ENCODE results near the gene STING1.
"Not testable (repeated sequence)": the region's sequence is repeated elsewhere in the genome, so short reads cannot be mapped to it uniquely, and the experiment has no call there.

DNA sequence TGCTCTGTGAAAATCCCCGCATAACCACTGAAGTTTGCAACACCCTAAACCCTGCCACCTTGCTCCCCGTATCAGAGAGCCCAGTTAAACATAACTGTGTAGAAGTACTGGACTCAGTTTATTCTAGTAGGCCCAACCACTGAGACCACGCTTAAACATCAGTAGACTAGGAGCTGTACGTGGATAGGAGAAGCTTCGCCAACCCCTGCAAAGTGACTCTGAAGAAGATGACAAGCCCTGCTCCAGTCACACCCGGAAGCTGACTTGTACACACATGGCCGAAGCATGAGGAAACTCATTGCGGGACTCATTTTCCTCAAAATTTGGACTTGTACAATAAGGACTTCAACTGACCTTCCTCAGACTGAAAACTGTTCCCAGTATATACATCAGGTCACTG lies 46.1 kb upstream of the STING1 start:
- TF ChIP-seq, protein P1, sequence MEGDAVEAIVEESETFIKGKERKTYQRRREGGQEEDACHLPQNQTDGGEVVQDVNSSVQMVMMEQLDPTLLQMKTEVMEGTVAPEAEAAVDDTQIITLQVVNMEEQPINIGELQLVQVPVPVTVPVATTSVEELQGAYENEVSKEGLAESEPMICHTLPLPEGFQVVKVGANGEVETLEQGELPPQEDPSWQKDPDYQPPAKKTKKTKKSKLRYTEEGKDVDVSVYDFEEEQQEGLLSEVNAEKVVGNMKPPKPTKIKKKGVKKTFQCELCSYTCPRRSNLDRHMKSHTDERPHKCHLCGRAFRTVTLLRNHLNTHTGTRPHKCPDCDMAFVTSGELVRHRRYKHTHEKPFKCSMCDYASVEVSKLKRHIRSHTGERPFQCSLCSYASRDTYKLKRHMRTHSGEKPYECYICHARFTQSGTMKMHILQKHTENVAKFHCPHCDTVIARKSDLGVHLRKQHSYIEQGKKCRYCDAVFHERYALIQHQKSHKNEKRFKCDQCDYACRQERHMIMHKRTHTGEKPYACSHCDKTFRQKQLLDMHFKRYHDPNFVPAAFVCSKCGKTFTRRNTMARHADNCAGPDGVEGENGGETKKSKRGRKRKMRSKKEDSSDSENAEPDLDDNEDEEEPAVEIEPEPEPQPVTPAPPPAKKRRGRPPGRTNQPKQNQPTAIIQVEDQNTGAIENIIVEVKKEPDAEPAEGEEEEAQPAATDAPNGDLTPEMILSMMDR (IDR thresholded peaks at IDR 0.05), result not testable (repeated sequence)
- TF ChIP-seq EZH2 (IDR thresholded peaks at IDR 0.05), result not testable (repeated sequence)
